MM.1S (cell line): ENCODE data around the gene CD58.
"Not testable (repeated sequence)": the region's sequence is repeated elsewhere in the genome, so short reads cannot be mapped to it uniquely, and the experiment has no call there.

Experiments used
- DNase-seq: peaks from one replicate; pipeline ENCODE4 v3.0.0-alpha.2; 2015
- H2AFZ ChIP-seq: fragments of 300-600 bp; sonication (generic); 2 replicates; pipeline ENCODE4 v1.6.0; 2016; ENCODE audit warnings: antibody characterized with exemption, low read length
- H3F3A ChIP-seq: fragments of 300-600 bp; sonication (generic); 2 replicates; pipeline ENCODE4 v1.6.1; 2016; ENCODE audit warnings: mild to moderate bottlenecking, antibody characterized with exemption, low read length, moderate library complexity, mixed read lengths; ENCODE audit not compliant: insufficient read depth
- H3K27ac ChIP-seq: fragments of 300-600 bp; sonication (generic); 2 replicates; pipeline ENCODE4 v1.5.1; 2016; ENCODE audit warnings: mild to moderate bottlenecking, low read length
- H3K27me3 ChIP-seq: fragments of 300-600 bp; sonication (generic); replicated peaks from 2 replicates; pipeline ENCODE4 v1.6.0; 2016; ENCODE audit warnings: low read length; ENCODE audit not compliant: insufficient read depth
- H3K36me3 ChIP-seq: fragments of 300-600 bp; sonication (generic); replicated peaks from 2 replicates; pipeline ENCODE4 v1.6.1; 2016; ENCODE audit warnings: mild to moderate bottlenecking, low read length, mixed read lengths; ENCODE audit not compliant: insufficient read depth
- H3K4me1 ChIP-seq: fragments of 300-600 bp; sonication (generic); 2 replicates; pipeline ENCODE4 v1.6.1; 2016; ENCODE audit warnings: low read length, mixed read lengths
- H3K4me2 ChIP-seq: fragments of 300-600 bp; sonication (generic); 2 replicates; pipeline ENCODE4 v1.6.0; 2016; ENCODE audit warnings: low read depth, low read length
- H3K4me3 ChIP-seq: fragments of 300-600 bp; sonication (generic); 2 replicates; pipeline ENCODE4 v1.5.1; 2016; ENCODE audit warnings: low read length, mixed read lengths
- H3K79me2 ChIP-seq: fragments of 300-600 bp; sonication (generic); 2 replicates; pipeline ENCODE4 v1.6.1; 2016; ENCODE audit warnings: mixed run types, low read length, mixed read lengths
- H3K9ac ChIP-seq: fragments of 300-600 bp; sonication (generic); 2 replicates; pipeline ENCODE4 v1.6.1; 2016; ENCODE audit warnings: low read length, mixed read lengths
- H3K9me2 ChIP-seq: fragments of 300-600 bp; sonication (generic); replicated peaks from 2 replicates; pipeline ENCODE4 v1.6.1; 2016; ENCODE audit warnings: mild to moderate bottlenecking, low read length, mixed read lengths; ENCODE audit not compliant: insufficient read depth
- H3K9me3 ChIP-seq: fragments of 300-600 bp; sonication (generic); replicated peaks from 2 replicates; pipeline ENCODE4 v1.6.1; 2016; ENCODE audit warnings: mild to moderate bottlenecking, low read length, mixed read lengths; ENCODE audit not compliant: insufficient read depth
- H4K20me1 ChIP-seq: fragments of 300-600 bp; sonication (generic); 2 replicates; pipeline ENCODE4 v1.6.1; 2016; ENCODE audit warnings: mild to moderate bottlenecking, low read length, moderate library complexity, mixed read lengths; ENCODE audit not compliant: insufficient read depth
- CTCF ChIP-seq: fragments of 300-600 bp; sonication (generic); IDR thresholded peaks from 2 replicates; pipeline ENCODE4 v1.5.1; 2016; ENCODE audit warnings: antibody characterized with exemption, low read length, mixed read lengths
- EZH2 ChIP-seq: fragments of 300-600 bp; sonication (generic); optimal IDR thresholded peaks from 2 replicates; pipeline ENCODE3; 2017; ENCODE audit warnings: low read depth, mild to moderate bottlenecking, antibody characterized with exemption, low read length, mixed read lengths
- EZH2phosphoT487 ChIP-seq: fragments of 300-600 bp; sonication (generic); IDR thresholded peaks from 2 replicates; pipeline ENCODE4 v1.6.1; 2018; ENCODE audit warnings: antibody characterized with exemption, low read length

Gene CD58

GRCh38 chr1:116564426-116564825 is 6.4 kb downstream of the CD58 start:
- Histone ChIP-seq H3K4me3 (no peak overlapping the region), H3K79me2 (peaks cover 89% of the 10 kb centered on the region), H3K9me2 (no peaks in the 10 kb centered on the region)

GRCh38 chr1:116562465-116562864 is 8.4 kb downstream of the CD58 start:
- not testable (repeated sequence) for H3K9me2 ChIP-seq, H2AFZ ChIP-seq, H3K27me3 ChIP-seq, DNase-seq, H4K20me1 ChIP-seq, H3K36me3 ChIP-seq, H3K9ac ChIP-seq, H3K9me3 ChIP-seq, H3K4me3 ChIP-seq, H3K4me2 ChIP-seq
- peaks cover 93% of the 10 kb centered on the region for H3K79me2 ChIP-seq
- peaks cover 21% of the 10 kb centered on the region for H3F3A ChIP-seq
- H3K4me1 ChIP-seq, result peaks cover 40% of the 10 kb centered on the region
- peak overlapping the region; percentile 70; the same call in 1 of the 2 replicates for H3K27ac ChIP-seq

More at GRCh38 chr1:116564426-116564825, 6.4 kb downstream of the CD58 start:
- H3K9me3 ChIP-seq, result no peaks in the 10 kb centered on the region
- H3K4me2 ChIP-seq, result no peak overlapping the region
- DNase-seq, result no peak
- TF ChIP-seq CTCF (no peak), EZH2 (no peak), EZH2phosphoT487 (no peak)
- no peaks in the 10 kb centered on the region for H4K20me1 ChIP-seq
- H3K27ac ChIP-seq, result no peak overlapping the region
- no peaks in the 10 kb centered on the region for H3K27me3 ChIP-seq
- H3K36me3 ChIP-seq, result no peaks in the 10 kb centered on the region; the same call in 1 of the 2 replicates
- peaks cover 39% of the 10 kb centered on the region for H3F3A ChIP-seq
- no peak overlapping the region for H2AFZ ChIP-seq
- no peak overlapping the region for H3K9ac ChIP-seq
- H3K4me1 ChIP-seq, result peaks cover 37% of the 10 kb centered on the region

GRCh38 chr1:116561563-116561962 is 9.3 kb downstream of the CD58 start:
- Histone ChIP-seq H3K9me3 (no peaks in the 10 kb centered on the region), H3F3A (peaks cover 22% of the 10 kb centered on the region), H3K27me3 (no peaks in the 10 kb centered on the region), H3K4me3 (no peak overlapping the region), H3K79me2 (peaks cover 94% of the 10 kb centered on the region), H3K36me3 (no peaks in the 10 kb centered on the region; the same call in 1 of the 2 replicates), H3K27ac (peak overlapping the region; percentile 70; the same call in 1 of the 2 replicates), H4K20me1 (no peaks in the 10 kb centered on the region), H2AFZ (no peak overlapping the region), H3K9ac (peak overlapping the region; percentile 35; the same call in 1 of the 2 replicates), H3K9me2 (no peaks in the 10 kb centered on the region), H3K4me2 (peak overlapping the region; percentile 69), H3K4me1 (peaks cover 48% of the 10 kb centered on the region)
- DNase-seq, result no peak
- TF ChIP-seq EZH2phosphoT487, result no peak
- TF ChIP-seq CTCF, result no peak
- no peak for TF ChIP-seq EZH2

GRCh38 chr1:116560704-116561490 is 9.9 kb downstream of the CD58 start:
- H3K27me3 ChIP-seq, result no peaks in the 10 kb centered on the region
- peak overlapping the region; percentile 70; the same call in 1 of the 2 replicates for H3K27ac ChIP-seq
- peaks cover 94% of the 10 kb centered on the region for H3K79me2 ChIP-seq
- H3K36me3 ChIP-seq, result no peaks in the 10 kb centered on the region; the same call in 1 of the 2 replicates
- TF ChIP-seq CTCF (no peak), EZH2 (no peak), EZH2phosphoT487 (no peak)
- peak overlapping the region; percentile 20 for H3K4me3 ChIP-seq
- peak; percentile 11 for DNase-seq
- no peaks in the 10 kb centered on the region for H3K9me3 ChIP-seq
- H3K9ac ChIP-seq, result peak overlapping the region; percentile 35
- peak overlapping the region; percentile 69 for H3K4me2 ChIP-seq
- no peaks in the 10 kb centered on the region for H3K9me2 ChIP-seq
- peaks cover 27% of the 10 kb centered on the region for H3F3A ChIP-seq
- H3K4me1 ChIP-seq, result peaks cover 46% of the 10 kb centered on the region
- no peak overlapping the region for H2AFZ ChIP-seq
- no peaks in the 10 kb centered on the region for H4K20me1 ChIP-seq
